NCI-H2171 treated with DMSO at 0.1 percent for 48 hours (cell line): ENCODE data around the gene PTRHD1.

Source experiments
- DNase-seq: peaks from one replicate; lab custom pipeline; 2025; lab: John Stamatoyannopoulos, UW

Gene PTRHD1

GRCh38 chr2:24756789-24757188 lies 36.4 kb downstream of the PTRHD1 start:
- no peak for DNase-seq

- DNase-seq = peak; percentile 31
Observed at GRCh38 chr2:24754985-24755705, 38.0 kb downstream of the PTRHD1 start.

- no peak for DNase-seq
Observed at GRCh38 chr2:24749069-24749691, 44.0 kb downstream of the PTRHD1 start.

GRCh38 chr2:24747299-24747698 lies 45.9 kb downstream of the PTRHD1 start:
- DNase-seq = no peak

- DNase-seq = no peak
Observed at GRCh38 chr2:24745825-24746224, 47.4 kb downstream of the PTRHD1 start.

- DNase-seq = no peak
Observed at GRCh38 chr2:24744356-24744755, 48.8 kb downstream of the PTRHD1 start.

- no peak for DNase-seq
Observed at GRCh38 chr2:24743924-24744323, 49.3 kb downstream of the PTRHD1 start.

- DNase-seq = no peak
Observed at GRCh38 chr2:24742730-24743129, 50.5 kb downstream of the PTRHD1 start.

- DNase-seq = no peak
Observed at GRCh38 chr2:24740142-24740541, 53.0 kb downstream of the PTRHD1 start.
